ENCODE results near the gene RPRM. TPM values are rescaled to one million over a fixed set of nuclear protein-coding genes. Genes with fewer than 3 reads are reported as not detected.
A peak's percentile ranks its signal among the peaks of the same experiment; 100 is the strongest.
"Not testable (repeated sequence)": the region's sequence is repeated elsewhere in the genome, so short reads cannot be mapped to it uniquely, and the experiment has no call there.

RPRM gene
- total and polyA plus RNA-seq, 2 of the 13 experiments (the other 11 are each of a cell fraction or from before 2014, with no cell fraction given), result not detected

GRCh38 chr2:153451611-153452010 is 27.0 kb downstream of the RPRM start:
- no TSS peak for BruUV-seq (replicated peaks)
- no peak overlapping the region for H3K9ac ChIP-seq (ENCODE audit: insufficient read depth, low read depth, low read length)
- intact Hi-C loops (cut with micrococcal nuclease; ENCODE audit: unreplicated experiment), result no loop called here

GRCh38 chr2:153443106-153443505 is 35.5 kb downstream of the RPRM start:
- 0% methylated on average over 4 of the region's 4 CpGs for WGBS (ENCODE audit: low lambda C conversion rate)
- no peak overlapping the region for H3K4me3 ChIP-seq (replicated peaks in 1 of 3; ENCODE audit: insufficient read depth in 1 of 3, low read depth in 2 of 3, low read length in 3 of 3)
- DNase-seq (ENCODE audit: low spot score) (no peak), ATAC-seq (no peak), FAIRE-seq (no peak)
- BruUV-seq (replicated peaks), result no TSS peak
- peaks cover 7% of the 10 kb centered on the region; the same call in 1 of the 2 replicates for H3K9me3 ChIP-seq (ENCODE audit: low read length)
- intact Hi-C loops (cut with micrococcal nuclease; ENCODE audit: unreplicated experiment), result loop anchor here (1.0 kb wide), 1 partner anchor 39 kb away; no protein-coding TSS in a partner anchor
- ChIA-PET POLR2A (no interaction called here), CTCF (ENCODE audit: low intra/inter-chr PET ratio, low total read pairs) (no interaction called here)
- no peak overlapping the region for H3K9ac ChIP-seq (ENCODE audit: insufficient read depth, low read depth, low read length)
- no peaks in the 10 kb centered on the region for H3K27me3 ChIP-seq (ENCODE audit: control insufficient read depth in 1 of 2, insufficient read depth in 2 of 2, low read length in 2 of 2)
- no peaks in the 10 kb centered on the region for H4K20me1 ChIP-seq (ENCODE audit: insufficient read depth, low read length)
- no peak overlapping the region for H3K27ac ChIP-seq (ENCODE audit: extremely low read length, insufficient read depth, low read length)
- H3K79me2 ChIP-seq (ENCODE audit: insufficient read depth, low read length), result no peaks in the 10 kb centered on the region
- TF ChIP-seq ZNF143 (CRISPR knock-in tag; IDR thresholded peaks at IDR 0.05), result no peak
- TF ChIP-seq SMC3 (IDR thresholded peaks at IDR 0.05; ENCODE audit: low read length), result no peak
- TF ChIP-seq NR2F2 (IDR thresholded peaks at IDR 0.05; ENCODE audit: borderline replicate concordance, low read depth), result no peak
- TF ChIP-seq SAFB2 (CRISPR knock-in tag; IDR thresholded peaks at IDR 0.05; ENCODE audit: borderline replicate concordance, low read depth), result no peak
- no peak for TF ChIP-seq ZNF782 (CRISPR knock-in tag; IDR thresholded peaks at IDR 0.05; ENCODE audit: borderline replicate concordance)
- TF ChIP-seq CEBPB (IDR thresholded peaks at IDR 0.05; ENCODE audit: borderline replicate concordance, low read depth, low read length), result peak; percentile 43; the same call in 1 of the 2 replicates
- no peak for TF ChIP-seq ZNF543 (CRISPR knock-in tag; IDR thresholded peaks at IDR 0.05)
- no peaks in the 10 kb centered on the region for H3K4me1 ChIP-seq (ENCODE audit: insufficient read depth, low read length)
- H2AFZ ChIP-seq (ENCODE audit: low read length), result no peak overlapping the region
- in situ Hi-C loops (cut with HindIII; ENCODE audit: extremely low pct_ligation_motif_present, low pct_unique_long_range_greater_than_20kb), result no loop called here
- H3K36me3 ChIP-seq (replicated peaks in 1 of 2; ENCODE audit: control insufficient read depth in 1 of 2, insufficient read depth in 2 of 2, low read length in 2 of 2), result no peaks in the 10 kb centered on the region
- no peak overlapping the region for H3K4me2 ChIP-seq (ENCODE audit: low read depth, low read length)

More at GRCh38 chr2:153451611-153452010, 27.0 kb downstream of the RPRM start:
- FAIRE-seq, result no peak
- Histone ChIP-seq H3K79me2 (ENCODE audit: insufficient read depth, low read length) (no peaks in the 10 kb centered on the region), H3K36me3 (replicated peaks in 1 of 2; ENCODE audit: control insufficient read depth in 1 of 2, insufficient read depth in 2 of 2, low read length in 2 of 2) (no peaks in the 10 kb centered on the region), H2AFZ (ENCODE audit: low read length) (no peak overlapping the region), H3K27me3 (ENCODE audit: control insufficient read depth in 1 of 2, insufficient read depth in 2 of 2, low read length in 2 of 2) (no peaks in the 10 kb centered on the region; a peak in 1 of 5 replicates), H3K4me2 (ENCODE audit: low read depth, low read length) (no peak overlapping the region), H3K4me3 (replicated peaks in 1 of 3; ENCODE audit: insufficient read depth in 1 of 3, low read depth in 2 of 3, low read length in 3 of 3) (no peak overlapping the region), H3K4me1 (ENCODE audit: insufficient read depth, low read length) (no peaks in the 10 kb centered on the region), H3K9me3 (ENCODE audit: low read length) (no peaks in the 10 kb centered on the region), H3K27ac (ENCODE audit: extremely low read length, insufficient read depth, low read length) (no peak overlapping the region), H4K20me1 (ENCODE audit: insufficient read depth, low read length) (no peaks in the 10 kb centered on the region)
- ChIA-PET POLR2A (no interaction called here), CTCF (ENCODE audit: low intra/inter-chr PET ratio, low total read pairs) (no interaction called here)
- TF ChIP-seq NRL (CRISPR knock-in tag; IDR thresholded peaks at IDR 0.05; ENCODE audit: borderline replicate concordance), result no peak
- no peak for TF ChIP-seq XRCC5 (optimal IDR thresholded peaks at IDR 0.05; ENCODE audit: low read length)
- in situ Hi-C loops (cut with HindIII; ENCODE audit: extremely low pct_ligation_motif_present, low pct_unique_long_range_greater_than_20kb), result no loop called here
- ATAC-seq, result no peak
- WGBS (ENCODE audit: low lambda C conversion rate), result 36% methylated on average over 5 of the region's 5 CpGs
- DNase-seq (ENCODE audit: low spot score), result no peak

- H2AFZ ChIP-seq (ENCODE audit: low read length); FAIRE-seq; POLR2A ChIA-PET; CTCF ChIA-PET (ENCODE audit: low intra/inter-chr PET ratio, low total read pairs); H3K9ac ChIP-seq (ENCODE audit: insufficient read depth, low read depth, low read length); ATAC-seq; DNase-seq (ENCODE audit: low spot score); H3K4me3 ChIP-seq (replicated peaks in 1 of 3; ENCODE audit: insufficient read depth in 1 of 3, low read depth in 2 of 3, low read length in 3 of 3); in situ Hi-C loops (cut with HindIII; ENCODE audit: extremely low pct_ligation_motif_present, low pct_unique_long_range_greater_than_20kb); H3K36me3 ChIP-seq (replicated peaks in 1 of 2; ENCODE audit: control insufficient read depth in 1 of 2, insufficient read depth in 2 of 2, low read length in 2 of 2); H3K27ac ChIP-seq (ENCODE audit: extremely low read length, insufficient read depth, low read length); H3K4me2 ChIP-seq (ENCODE audit: low read depth, low read length); H3K9me3 ChIP-seq (ENCODE audit: low read length); H4K20me1 ChIP-seq (ENCODE audit: insufficient read depth, low read length); H3K4me1 ChIP-seq (ENCODE audit: insufficient read depth, low read length); H3K27me3 ChIP-seq (ENCODE audit: control insufficient read depth in 1 of 2, insufficient read depth in 2 of 2, low read length in 2 of 2); BruUV-seq (replicated peaks); H3K79me2 ChIP-seq (ENCODE audit: insufficient read depth, low read length): not testable (repeated sequence)
- intact Hi-C loops (cut with micrococcal nuclease; ENCODE audit: unreplicated experiment), result loop anchor here (1.0 kb wide), 1 partner anchor 38 kb away; no protein-coding TSS in a partner anchor
- 4% methylated on average over 5 of the region's 5 CpGs for WGBS (ENCODE audit: low lambda C conversion rate)
These were observed 35.9 kb downstream of the RPRM start for GRCh38 chr2:153442616-153443015.

Measured in HepG2 (cell line).